Natural killer cell (primary cell): ENCODE results near the gene DIP2A. TPM values are rescaled to one million over a fixed set of nuclear protein-coding genes. Genes with fewer than 3 reads are reported as not detected.

Experiments
- ATAC-seq, 3 donors: fragments of 150-1000 bp in 2 of 3; fragments of 200-7000 bp in 1 of 3; cut with Tn5 transposase; 1 replicate in 1 of 3; 2 replicates in 2 of 3; pipeline ENCODE4 v1.10.0; 2021; ENCODE audit warnings: mild to moderate bottlenecking in 2 of 3, moderate library complexity in 2 of 3
- DNase-seq, 2 donors: peaks; one replicate each; pipeline versions ENCODE4 v3.0.0 to v3.0.0-alpha.2; 2013 to 2021; ENCODE audit warnings: mixed read lengths in 1 of 2
- H3K27ac ChIP-seq: one replicate; pipeline ENCODE4 v1.5.1; 2013; ENCODE audit warnings: mild to moderate bottlenecking, low read length
- H3K27me3 ChIP-seq: one replicate; pipeline ENCODE4 v1.6.1; 2013; ENCODE audit warnings: low read length; ENCODE audit not compliant: control insufficient read depth, insufficient read depth
- H3K36me3 ChIP-seq: one replicate; pipeline ENCODE4 v1.6.1; 2013; ENCODE audit warnings: low read length; ENCODE audit not compliant: control insufficient read depth, insufficient read depth
- H3K4me1 ChIP-seq: one replicate; pipeline ENCODE4 v1.6.1; 2013; ENCODE audit warnings: low read length; ENCODE audit not compliant: control insufficient read depth, insufficient read depth
- H3K4me3 ChIP-seq: one replicate; pipeline ENCODE4 v1.5.1; 2013; ENCODE audit warnings: low read length
- H3K9me3 ChIP-seq: one replicate; pipeline ENCODE4 v1.6.1; 2013; ENCODE audit warnings: low read length; ENCODE audit not compliant: control insufficient read depth, insufficient read depth
- H3K27ac Mint-ChIP-seq, 2 donors: one replicate each; pipeline ENCODE4 v1.8.0; 2022; ENCODE audit warnings: mild to moderate bottlenecking in 2 of 2, mixed read lengths in 2 of 2, moderate library complexity in 1 of 2
- H3K27me3 Mint-ChIP-seq, 2 donors: one replicate each; pipeline ENCODE4 v1.8.0; 2022; ENCODE audit warnings: low read depth in 2 of 2, mixed read lengths in 2 of 2
- H3K36me3 Mint-ChIP-seq: one replicate; pipeline ENCODE4 v1.8.0; 2022; ENCODE audit warnings: mixed read lengths
- H3K4me1 Mint-ChIP-seq, 2 donors: one replicate each; pipeline ENCODE4 v1.8.0; 2022; ENCODE audit warnings: mixed read lengths in 2 of 2
- H3K4me3 Mint-ChIP-seq: one replicate; pipeline ENCODE4 v1.8.0; 2022; ENCODE audit warnings: mild to moderate bottlenecking, moderate library complexity, mixed read lengths
- H3K9me3 Mint-ChIP-seq, 2 donors: one replicate each; pipeline ENCODE4 v1.8.0; 2022; ENCODE audit warnings: mixed read lengths in 2 of 2
- WGBS: methylation state at CpG from one replicate; pipeline ENCODE4 v1.1.7; 2013; ENCODE audit warnings: missing lambda C conversion rate; ENCODE audit not compliant: insufficient coverage; 5-methylcytosine and 5-hydroxymethylcytosine counted together
- intact Hi-C: fragments of 100-400 bp; cut with micrococcal nuclease; formaldehyde crosslinking; loops from one replicate; pipeline ENCODE4 v1.14.2; 2022
- total RNA-seq, 4 donors: library from RNA; stranded (reverse); fragments of 120-200 nt in 1 of 4; gene quantifications; one replicate each; pipeline versions ENCODE4 v1.2.3 to v1.2.4, GENCODE V29; 2013 to 2022
- TF ChIP-seq, protein P1 (sequence below): fragments of 200-600 bp; IDR thresholded peaks from one replicate; pipeline ENCODE4 v1.8.0; 2022; ENCODE audit warnings: antibody characterized with exemption

The DIP2A gene
- total RNA-seq, 3 donors from 2014 or later (not counting 1 experiment from before 2014, with no cell fraction given): 166 to 308 (median 170) TPM

DNA sequence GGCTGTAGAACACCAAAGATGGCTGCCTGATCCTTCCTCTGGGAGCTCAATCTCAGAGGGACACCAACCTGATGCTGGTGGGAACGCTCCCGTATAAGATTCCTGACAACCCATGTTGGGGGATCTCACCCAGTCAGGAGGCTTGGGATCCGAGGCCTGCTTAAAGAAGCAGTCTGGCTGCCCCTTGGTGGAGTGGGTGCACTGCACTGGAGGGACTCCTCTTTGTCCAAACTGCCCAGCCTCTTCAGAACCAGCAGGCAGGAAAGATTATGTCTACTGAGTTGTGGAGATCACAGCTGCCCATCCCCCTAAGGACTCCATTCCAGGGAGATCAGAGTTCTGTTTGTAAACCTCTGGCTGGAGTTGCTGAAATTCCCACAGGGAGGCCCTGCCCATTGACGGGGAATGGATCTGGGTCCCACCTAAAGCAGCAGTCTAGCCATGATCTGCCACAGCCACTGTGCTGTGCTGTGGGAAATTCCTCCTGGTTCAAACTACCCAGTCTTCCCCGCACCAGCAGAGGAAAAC is 123.2 kb downstream of the DIP2A start:
- Mint-ChIP-seq H3K4me3 (no peak overlapping the region), H3K9me3 (peaks cover 9 to 18% of the 10 kb centered on the region in 2 donors), H3K36me3 (peaks cover 36% of the 10 kb centered on the region), H3K4me1 (peaks cover 22 to 43% of the 10 kb centered on the region in 2 donors), H3K27me3 (no peaks in the 10 kb centered on the region), H3K27ac (peak overlapping the region in 1 of 2 donors; percentile 48)
- no peaks in the 10 kb centered on the region for H3K27me3 ChIP-seq
- intact Hi-C loops: no loop called here
- peaks cover 4% of the 10 kb centered on the region for H3K4me1 ChIP-seq
- ATAC-seq (no peak), DNase-seq (no peak)
- over 99% methylated on average over 5 of the region's 5 CpGs for WGBS
- no peak overlapping the region for H3K27ac ChIP-seq
- no peak overlapping the region for H3K4me3 ChIP-seq
- peaks cover 3% of the 10 kb centered on the region for H3K36me3 ChIP-seq
- no peaks in the 10 kb centered on the region for H3K9me3 ChIP-seq
- TF ChIP-seq, protein P1, sequence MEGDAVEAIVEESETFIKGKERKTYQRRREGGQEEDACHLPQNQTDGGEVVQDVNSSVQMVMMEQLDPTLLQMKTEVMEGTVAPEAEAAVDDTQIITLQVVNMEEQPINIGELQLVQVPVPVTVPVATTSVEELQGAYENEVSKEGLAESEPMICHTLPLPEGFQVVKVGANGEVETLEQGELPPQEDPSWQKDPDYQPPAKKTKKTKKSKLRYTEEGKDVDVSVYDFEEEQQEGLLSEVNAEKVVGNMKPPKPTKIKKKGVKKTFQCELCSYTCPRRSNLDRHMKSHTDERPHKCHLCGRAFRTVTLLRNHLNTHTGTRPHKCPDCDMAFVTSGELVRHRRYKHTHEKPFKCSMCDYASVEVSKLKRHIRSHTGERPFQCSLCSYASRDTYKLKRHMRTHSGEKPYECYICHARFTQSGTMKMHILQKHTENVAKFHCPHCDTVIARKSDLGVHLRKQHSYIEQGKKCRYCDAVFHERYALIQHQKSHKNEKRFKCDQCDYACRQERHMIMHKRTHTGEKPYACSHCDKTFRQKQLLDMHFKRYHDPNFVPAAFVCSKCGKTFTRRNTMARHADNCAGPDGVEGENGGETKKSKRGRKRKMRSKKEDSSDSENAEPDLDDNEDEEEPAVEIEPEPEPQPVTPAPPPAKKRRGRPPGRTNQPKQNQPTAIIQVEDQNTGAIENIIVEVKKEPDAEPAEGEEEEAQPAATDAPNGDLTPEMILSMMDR: no peak

DNA sequence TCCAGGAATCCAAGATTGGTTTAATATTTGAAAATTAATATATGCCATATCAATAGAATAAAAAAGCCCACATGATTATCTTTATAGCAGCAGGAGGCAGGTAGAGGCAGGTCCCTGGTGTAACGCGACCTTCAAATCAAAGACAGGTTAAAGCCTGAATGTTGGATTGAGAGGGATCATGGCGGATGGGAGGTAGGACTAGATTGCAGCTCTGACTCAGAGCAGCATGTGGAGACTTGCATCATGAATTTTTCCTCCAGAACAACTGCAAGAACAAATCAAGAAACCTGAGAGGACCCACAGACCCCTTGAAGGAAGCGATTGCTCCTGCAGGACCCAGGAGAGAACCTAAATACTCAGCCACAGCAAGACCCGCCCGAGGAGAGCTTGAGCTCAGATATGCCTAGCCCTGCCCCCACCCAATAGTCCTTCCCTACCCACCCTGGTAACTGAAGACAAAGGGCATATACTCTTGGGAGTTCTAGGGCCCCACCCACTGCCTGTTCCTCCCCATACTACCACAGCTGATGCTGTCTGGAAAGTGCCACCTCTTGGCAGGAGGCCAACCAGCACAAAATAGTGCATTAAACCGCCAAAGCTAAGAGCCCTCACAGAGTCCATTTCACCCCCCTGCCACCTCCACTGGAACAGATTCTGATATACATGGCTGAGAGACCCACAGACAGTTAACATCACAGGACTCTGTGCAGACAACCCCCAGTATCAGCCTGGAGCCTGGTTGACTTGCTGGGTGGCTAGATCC is 126.7 kb downstream of the DIP2A start:
- WGBS: 93% methylated on average over 7 of the region's 7 CpGs
- Histone ChIP-seq H3K9me3 (no peaks in the 10 kb centered on the region), H3K4me3 (no peak overlapping the region), H3K27ac (no peak overlapping the region), H3K4me1 (peaks cover 9% of the 10 kb centered on the region), H3K27me3 (no peaks in the 10 kb centered on the region), H3K36me3 (peaks cover 3% of the 10 kb centered on the region)
- Mint-ChIP-seq H3K4me3 (no peak overlapping the region), H3K9me3 (peaks cover 9 to 20% of the 10 kb centered on the region in 2 donors), H3K27me3 (no peaks in the 10 kb centered on the region), H3K36me3 (peaks cover 33% of the 10 kb centered on the region), H3K4me1 (peaks cover 22 to 36% of the 10 kb centered on the region in 2 donors), H3K27ac (no peak overlapping the region)
- DNase-seq (no peak), ATAC-seq (no peak)
- intact Hi-C loops: no loop called here
- TF ChIP-seq, protein P1: no peak

DNA sequence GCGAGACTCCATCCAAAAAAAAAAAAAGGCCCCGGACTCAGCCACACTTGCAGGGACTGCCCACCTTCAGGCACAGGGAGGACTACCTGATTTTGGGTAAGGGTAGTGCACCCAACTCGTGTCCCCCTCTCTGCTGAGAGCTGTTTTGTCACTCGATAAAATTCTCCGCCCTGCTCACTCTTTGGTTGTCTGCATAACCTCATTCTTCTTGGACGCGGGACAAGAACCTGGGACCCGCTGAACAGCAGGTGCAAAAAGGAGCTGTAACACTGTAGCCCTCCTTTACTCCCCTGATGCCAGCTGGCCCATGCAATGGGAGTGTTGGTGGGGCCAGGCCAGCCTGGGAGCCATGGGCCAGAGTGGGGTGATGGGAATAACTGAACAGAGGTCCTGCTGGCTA is 135.6 kb downstream of the DIP2A start:
- H3K4me3 Mint-ChIP-seq: no peak overlapping the region
- Histone ChIP-seq H3K27ac (no peak overlapping the region), H3K27me3 (no peaks in the 10 kb centered on the region), H3K9me3 (peaks cover 13% of the 10 kb centered on the region), H3K36me3 (no peaks in the 10 kb centered on the region), H3K4me3 (no peak overlapping the region), H3K4me1 (no peaks in the 10 kb centered on the region)
- H3K9me3 Mint-ChIP-seq: peaks cover 4 to 17% of the 10 kb centered on the region in 2 donors
- ATAC-seq (no peak), DNase-seq (no peak)
- 94% methylated on average over 8 of the region's 8 CpGs for WGBS
- H3K27me3 Mint-ChIP-seq: no peaks in the 10 kb centered on the region
- peaks cover 0 to 14% of the 10 kb centered on the region in 2 donors for H3K4me1 Mint-ChIP-seq
- TF ChIP-seq, protein P1: no peak
- intact Hi-C loops: no loop called here
- peaks cover 10% of the 10 kb centered on the region for H3K36me3 Mint-ChIP-seq
- no peak overlapping the region for H3K27ac Mint-ChIP-seq
